Testis (tissue), 3 donors: Measurements from ENCODE around the gene CD300LF. TPM values are rescaled to one million over a fixed set of nuclear protein-coding genes. Genes with fewer than 3 reads are reported as not detected.

ENCODE experiments used
- DNase-seq: peaks from one replicate; pipeline ENCODE4 v3.0.0-alpha.2; 2019
- H3K27ac ChIP-seq, 2 donors: fragments of 200-600 bp; sonication (generic); one replicate each; pipeline ENCODE4 v1.5.1; 2019
- H3K27me3 ChIP-seq: fragments of 200-600 bp; sonication (generic); one replicate; pipeline ENCODE4 v1.5.1; 2019
- H3K36me3 ChIP-seq: fragments of 200-600 bp; sonication (generic); one replicate; pipeline ENCODE4 v1.5.1; 2017; ENCODE audit warnings: low read depth; ENCODE audit errors: missing control alignments
- H3K4me1 ChIP-seq: fragments of 200-600 bp; sonication (generic); one replicate; pipeline ENCODE4 v1.5.1; 2019
- H3K4me3 ChIP-seq, 2 donors: fragments of 200-600 bp; sonication (generic); one replicate each; pipeline ENCODE4 v1.5.1; 2017 to 2019
- H3K9me3 ChIP-seq: fragments of 200-600 bp; sonication (generic); one replicate; pipeline ENCODE4 v1.5.1; 2017
- CTCF ChIP-seq, 3 experiments: fragments of 450-650 bp in 2 of 3; fragments of 200-600 bp in 1 of 3; sonication (generic) in 1 of 3; IDR thresholded peaks; one replicate each; pipeline ENCODE4 v1.5.1; 2016 to 2019; ENCODE audit warnings: antibody characterized with exemption in 3 of 3, mild to moderate bottlenecking in 2 of 3, moderate library complexity in 1 of 3
- POLR2A ChIP-seq: fragments of 450-650 bp; IDR thresholded peaks from one replicate; pipeline ENCODE4 v1.6.1; 2017; ENCODE audit warnings: antibody characterized with exemption, mild to moderate bottlenecking, moderate library complexity
- WGBS, 2 donors: methylation state at CpG; one replicate each; pipeline ENCODE4 v1.1.5; 2018; 5-methylcytosine and 5-hydroxymethylcytosine counted together
- intact Hi-C: fragments of 100-400 bp; cut with DNase I; formaldehyde crosslinking; loops from one replicate; pipeline ENCODE4 v1.15.1; 2023; ENCODE audit warnings: low total_unique reads
- polyA plus RNA-seq: library from polyadenylated mRNA; stranded (reverse); fragments of 350-450 nt; fragmentation: Illumina TruSeq; extraction: RNeasy Lipid Tissue Mini Kit (QIAGEN cat#74804); gene quantifications from one replicate; pipeline ENCODE4 v1.2.3, GENCODE V29; 2014; ENCODE audit warnings: low read depth, low replicate concordance; ENCODE audit not compliant: insufficient read depth
- total RNA-seq, 2 donors: library from RNA; depleted of rRNA; stranded (reverse); fragments of >200 nt; gene quantifications; one replicate each; pipeline ENCODE4 v1.2.3, GENCODE V29; 2016

Gene CD300LF
- total and polyA plus RNA-seq, 3 donors from 2014 or later: 0.43 to 1.1 (median 0.79) TPM

GRCh38 chr17:74733365-74734122 lies 20.8 kb upstream of the CD300LF start:
- intact Hi-C loops: no loop called here
- Histone ChIP-seq H3K4me1 (peaks cover 12% of the 10 kb centered on the region), H3K27me3 (no peaks in the 10 kb centered on the region), H3K27ac (no peak overlapping the region), H3K36me3 (no peaks in the 10 kb centered on the region), H3K4me3 (no peak overlapping the region), H3K9me3 (no peaks in the 10 kb centered on the region)
- TF ChIP-seq POLR2A: no peak
- no peak for TF ChIP-seq CTCF (IDR thresholded peaks at IDR 0.05)
- no peak for DNase-seq
- WGBS, 2 donors: 58 to 65% methylated on average over 7 to 9 of the region's 9 CpGs

GRCh38 chr17:74732042-74732867 lies 19.5 kb upstream of the CD300LF start:
- intact Hi-C loops: no loop called here
- no peaks in the 10 kb centered on the region for H3K9me3 ChIP-seq
- no peaks in the 10 kb centered on the region for H3K27me3 ChIP-seq
- H3K4me1 ChIP-seq: peaks cover under 1% of the 10 kb centered on the region
- no peaks in the 10 kb centered on the region for H3K36me3 ChIP-seq
- TF ChIP-seq POLR2A: no peak
- TF ChIP-seq CTCF (IDR thresholded peaks at IDR 0.05): no peak
- H3K4me3 ChIP-seq: no peak overlapping the region
- H3K27ac ChIP-seq: no peak overlapping the region
- whole genome bisulfite sequencing, 2 donors: 81% methylated on average over 12 of the region's 12 CpGs
- no peak for DNase-seq

GRCh38 chr17:74731347-74731605 lies 18.6 kb upstream of the CD300LF start:
- 85 to 90% methylated on average over 2 to 4 of the region's 4 CpGs for WGBS, 2 donors
- H3K27ac ChIP-seq: no peak overlapping the region

GRCh38 chr17:74730491-74731346 lies 18.0 kb upstream of the CD300LF start:
- H3K27ac ChIP-seq: no peak overlapping the region
- H3K36me3 ChIP-seq: no peaks in the 10 kb centered on the region
- no peak for TF ChIP-seq CTCF (IDR thresholded peaks at IDR 0.05)
- no peak for TF ChIP-seq POLR2A
- H3K27me3 ChIP-seq: no peaks in the 10 kb centered on the region
- DNase-seq: no peak
- no peak overlapping the region for H3K4me3 ChIP-seq
- no peaks in the 10 kb centered on the region for H3K4me1 ChIP-seq
- 81 to 94% methylated on average over 7 to 16 of the region's 16 CpGs for WGBS, 2 donors
- H3K9me3 ChIP-seq: no peaks in the 10 kb centered on the region
- intact Hi-C loops: no loop called here

More at GRCh38 chr17:74731347-74731605, 18.6 kb upstream of the CD300LF start:
- Histone ChIP-seq H3K9me3 (no peaks in the 10 kb centered on the region), H3K36me3 (no peaks in the 10 kb centered on the region), H3K27me3 (no peaks in the 10 kb centered on the region), H3K4me1 (no peaks in the 10 kb centered on the region), H3K4me3 (no peak overlapping the region)
- TF ChIP-seq POLR2A (no peak), CTCF (IDR thresholded peaks at IDR 0.05) (no peak)
- DNase-seq: no peak
- intact Hi-C loops: no loop called here
